NCI-H128 (cell line): Measurements from ENCODE around the gene ZSCAN26.
"Not testable (repeated sequence)": the region's sequence is repeated elsewhere in the genome, so short reads cannot be mapped to it uniquely, and the experiment has no call there.

ENCODE experiments used
- DNase-seq: peaks from one replicate; lab custom pipeline; 2025; ENCODE audit not compliant: unreplicated experiment; lab: John Stamatoyannopoulos, UW

ZSCAN26 gene

GRCh38 chr6:28315628-28316027 is 48.7 kb downstream of the ZSCAN26 start:
- DNase-seq = no peak

GRCh38 chr6:28317866-28318265 is 50.9 kb downstream of the ZSCAN26 start:
- DNase-seq = not testable (repeated sequence)

GRCh38 chr6:28322661-28323060 is 55.7 kb downstream of the ZSCAN26 start:
- DNase-seq = no peak

- DNase-seq = no peak
These were observed 57.0 kb downstream of the ZSCAN26 start for GRCh38 chr6:28323813-28324424.

GRCh38 chr6:28326371-28326948 is 59.5 kb downstream of the ZSCAN26 start:
- no peak for DNase-seq
